GM12864 (cell line): ENCODE results near the gene GDF2.

Source experiments
- DNase-seq: peaks from one replicate; pipeline ENCODE4 v3.0.0-alpha.2; 2011; ENCODE audit warnings: low read depth
- H3K4me3 ChIP-seq: 2 replicates; pipeline ENCODE4 v1.5.1; 2011; ENCODE audit warnings: mild to moderate bottlenecking, low read depth, low read length, control low read depth
- CTCF ChIP-seq: IDR thresholded peaks from 2 replicates; pipeline ENCODE4 v1.5.1; 2011; ENCODE audit warnings: low read depth, mild to moderate bottlenecking, moderate library complexity, low read length, control low read depth, inconsistent platforms; ENCODE audit errors: missing control alignments

Gene GDF2

GRCh38 chr10:47366731-47367460, 44.6 kb downstream of the GDF2 start:
- no peak overlapping the region for H3K4me3 ChIP-seq
- no peak for TF ChIP-seq CTCF
- no peak for DNase-seq

DNA sequence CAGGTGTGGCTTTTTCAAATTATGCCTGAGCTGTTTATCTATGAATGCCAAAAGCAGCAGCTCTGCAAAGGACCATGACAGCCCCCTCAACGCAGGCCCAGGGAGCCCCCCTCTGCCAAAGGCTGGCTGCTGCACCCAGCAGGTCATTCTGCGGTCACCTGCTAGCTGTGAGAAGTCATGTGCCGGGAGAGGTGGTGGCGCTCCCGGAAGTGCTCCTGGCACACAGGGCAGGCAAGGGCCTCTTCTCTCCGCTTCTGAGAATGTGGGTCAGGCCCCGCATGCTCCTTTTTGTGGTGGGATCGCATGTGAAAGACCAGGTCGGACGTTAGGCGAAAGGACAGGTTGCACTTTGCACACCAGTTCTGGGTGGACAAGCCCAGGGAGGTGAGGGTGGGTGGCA, 45.4 kb downstream of the GDF2 start:
- no peak overlapping the region for H3K4me3 ChIP-seq
- no peak for TF ChIP-seq CTCF
- DNase-seq: no peak

- no peak for TF ChIP-seq CTCF
- no peak for DNase-seq
- no peak overlapping the region for H3K4me3 ChIP-seq
Observed at GRCh38 chr10:47368431-47369180, 46.4 kb downstream of the GDF2 start.

GRCh38 chr10:47369251-47369894, 47.1 kb downstream of the GDF2 start:
- H3K4me3 ChIP-seq: no peak overlapping the region
- TF ChIP-seq CTCF: no peak
- no peak for DNase-seq

DNA sequence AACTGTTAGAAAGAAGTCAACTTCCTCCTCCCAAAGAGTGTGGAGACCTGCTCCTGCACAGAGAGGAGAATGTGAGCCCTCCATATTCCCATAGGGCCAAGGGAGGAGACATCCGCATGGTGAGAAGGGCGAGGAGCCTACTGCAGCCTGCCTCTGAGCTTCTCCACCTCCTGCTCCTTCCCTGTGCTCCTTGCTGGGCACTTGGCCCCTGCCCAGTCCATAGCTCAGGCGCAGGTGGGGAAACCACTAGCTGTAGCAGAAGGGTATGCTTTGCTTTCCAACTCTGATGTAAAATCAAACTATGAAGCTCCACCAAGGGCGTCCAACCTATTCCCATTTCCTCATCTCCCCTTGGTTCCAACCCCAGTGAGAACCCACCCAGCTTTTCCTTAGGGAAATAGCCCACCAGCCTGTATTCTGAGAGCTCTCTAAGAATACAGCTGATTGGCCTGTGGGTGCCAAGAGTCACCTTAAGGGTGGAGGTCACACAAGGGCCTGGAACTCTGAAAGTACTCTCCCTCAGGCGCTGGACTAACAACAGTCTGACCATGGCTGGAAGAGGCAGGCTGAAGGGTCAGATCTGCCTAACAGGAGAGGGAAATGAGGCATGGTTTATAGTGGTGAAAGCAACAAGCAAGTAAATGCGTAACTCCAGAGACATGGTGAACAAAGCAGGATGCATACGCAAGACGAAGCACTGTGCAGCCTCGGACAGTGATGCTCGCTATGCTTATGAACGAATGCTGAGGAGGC, 47.9 kb downstream of the GDF2 start:
- no peak overlapping the region for H3K4me3 ChIP-seq
- DNase-seq: no peak
- TF ChIP-seq CTCF: no peak

- DNase-seq: no peak
- no peak for TF ChIP-seq CTCF
- H3K4me3 ChIP-seq: no peak overlapping the region
Observed at GRCh38 chr10:47370878-47371277, 48.6 kb downstream of the GDF2 start.
